ENCODE measurements around the gene TKFC. TPM values are rescaled to one million over a fixed set of nuclear protein-coding genes. Genes with fewer than 3 reads are reported as not detected.

Gene TKFC
- total RNA-seq, 1 donor from 2014 or later, result 35.2 TPM

GRCh38 chr11:61339490-61339878 lies 6.5 kb downstream of the TKFC start:
- no peak for DNase-seq (ENCODE audit: low read depth)
- TF ChIP-seq CTCF (IDR thresholded peaks at IDR 0.05; ENCODE audit: insufficient read depth, low read length, poor library complexity, severe bottlenecking), result no peak
- no peaks in the 10 kb centered on the region for H3K36me3 ChIP-seq (ENCODE audit: control insufficient read depth, insufficient read depth, low read length)
- H3K4me3 ChIP-seq (ENCODE audit: low read depth, low read length), result no peak overlapping the region
- no peaks in the 10 kb centered on the region for H3K27me3 ChIP-seq (ENCODE audit: control insufficient read depth, insufficient read depth, low read length)

- no peak for TF ChIP-seq CTCF (IDR thresholded peaks at IDR 0.05; ENCODE audit: insufficient read depth, low read length, poor library complexity, severe bottlenecking)
- Histone ChIP-seq H3K4me3 (ENCODE audit: low read depth, low read length) (no peak overlapping the region), H3K27me3 (ENCODE audit: control insufficient read depth, insufficient read depth, low read length) (no peaks in the 10 kb centered on the region), H3K36me3 (ENCODE audit: control insufficient read depth, insufficient read depth, low read length) (no peaks in the 10 kb centered on the region)
- no peak for DNase-seq (ENCODE audit: low read depth)
Measured at GRCh38 chr11:61340979-61341378, 8.0 kb downstream of the TKFC start.

- no peaks in the 10 kb centered on the region for H3K36me3 ChIP-seq (ENCODE audit: control insufficient read depth, insufficient read depth, low read length)
- DNase-seq (ENCODE audit: low read depth), result no peak
- no peaks in the 10 kb centered on the region for H3K27me3 ChIP-seq (ENCODE audit: control insufficient read depth, insufficient read depth, low read length)
- no peak overlapping the region for H3K4me3 ChIP-seq (ENCODE audit: low read depth, low read length)
- TF ChIP-seq CTCF (IDR thresholded peaks at IDR 0.05; ENCODE audit: insufficient read depth, low read length, poor library complexity, severe bottlenecking), result no peak
Measured at GRCh38 chr11:61341706-61342105, 8.7 kb downstream of the TKFC start.

GRCh38 chr11:61342207-61342803 lies 9.3 kb downstream of the TKFC start:
- Histone ChIP-seq H3K27me3 (ENCODE audit: control insufficient read depth, insufficient read depth, low read length) (no peaks in the 10 kb centered on the region), H3K4me3 (ENCODE audit: low read depth, low read length) (no peak overlapping the region), H3K36me3 (ENCODE audit: control insufficient read depth, insufficient read depth, low read length) (no peaks in the 10 kb centered on the region)
- TF ChIP-seq CTCF (IDR thresholded peaks at IDR 0.05; ENCODE audit: insufficient read depth, low read length, poor library complexity, severe bottlenecking), result no peak
- no peak for DNase-seq (ENCODE audit: low read depth)

- no peak for DNase-seq (ENCODE audit: low read depth)
- Histone ChIP-seq H3K4me3 (ENCODE audit: low read depth, low read length) (no peak overlapping the region), H3K36me3 (ENCODE audit: control insufficient read depth, insufficient read depth, low read length) (no peaks in the 10 kb centered on the region), H3K27me3 (ENCODE audit: control insufficient read depth, insufficient read depth, low read length) (no peaks in the 10 kb centered on the region)
- TF ChIP-seq CTCF (IDR thresholded peaks at IDR 0.05; ENCODE audit: insufficient read depth, low read length, poor library complexity, severe bottlenecking), result no peak
Measured at GRCh38 chr11:61343792-61344745, 11.0 kb downstream of the TKFC start.
